K562 (cell line): ENCODE results near the gene EFCAB5. TPM values are rescaled to one million over a fixed set of nuclear protein-coding genes. Genes with fewer than 3 reads are reported as not detected.

Source experiments
- ATAC-seq: fragments of 200-7000 bp; cut with Tn5 transposase; 3 replicates; pipeline ENCODE4 v1.9.1; 2020; ENCODE audit warnings: moderate library complexity
- BruUV-seq: library from RNA; stranded (reverse); fragments of 400-500 nt; replicated peaks from 2 replicates; lab custom pipeline; 2021; lab: Mats Ljungman, UMichigan
- CTCF ChIA-PET: fragments of 300-600 bp; formaldehyde crosslinking; extraction: SDS; loops from one replicate; lab custom pipeline; 2021; ENCODE audit warnings: low intra/inter-chr PET ratio; lab: Yijun Ruan, JAX
- POLR2A ChIA-PET: fragments of 300-600, 350-650 bp; sonication (Branson Sonifier 250); formaldehyde crosslinking; extraction: SDS; loops from one replicate; lab custom pipeline; 2021; ENCODE audit warnings: antibody characterized with exemption, inconsistent platforms; lab: Yijun Ruan, JAX
- DNase-seq, 4 experiments: peaks; one replicate each; pipeline versions ENCODE4 v3.0.0 to v3.0.0-alpha.2; 2011 to 2018; ENCODE audit warnings: low spot score in 3 of 4, mixed read lengths in 3 of 4; ENCODE audit errors: extremely low read depth in 1 of 4
- FAIRE-seq: peaks from 2 replicates; lab custom pipeline; 2011; peaks lifted over from hg19 to GRCh38; lab: Jason Lieb, UNC
- H2AFZ ChIP-seq: 2 replicates; pipeline ENCODE4 v1.6.0; 2011; ENCODE audit warnings: low read depth, low read length, control low read depth, inconsistent platforms
- H3K27ac ChIP-seq: fragments of 200-600 bp; 3 replicates; pipeline ENCODE4 v1.8.0; 2011; ENCODE audit warnings: low read depth, mild to moderate bottlenecking, control low read depth, inconsistent platforms, low read length, moderate library complexity, mixed read lengths; ENCODE audit errors: extremely low read depth
- H3K27me3 ChIP-seq, 2 experiments: fragments of 300-600 bp in 1 of 2; 2 replicates in 1 of 2; 3 replicates in 1 of 2; pipeline versions ENCODE4 v1.6.0 to v1.8.0; 2011; ENCODE audit warnings: inconsistent platforms in 2 of 2, low read length in 2 of 2, mild to moderate bottlenecking in 1 of 2, mixed read lengths in 1 of 2, moderate library complexity in 1 of 2; ENCODE audit not compliant: control insufficient read depth in 2 of 2, insufficient read depth in 2 of 2
- H3K36me3 ChIP-seq: fragments of 300-600 bp; 3 replicates; pipeline ENCODE4 v1.8.0; 2011; ENCODE audit warnings: mild to moderate bottlenecking, low read length, inconsistent platforms; ENCODE audit not compliant: control insufficient read depth, insufficient read depth
- H3K4me1 ChIP-seq, 2 experiments: fragments of 200-600 bp in 1 of 2; replicated peaks in 1 of 2; 2 replicates in 1 of 2; 3 replicates in 1 of 2; pipeline versions ENCODE4 v1.5.1 to v1.8.0; 2011; ENCODE audit warnings: inconsistent platforms in 2 of 2, low read length in 2 of 2, mild to moderate bottlenecking in 1 of 2, mixed read lengths in 1 of 2, moderate library complexity in 1 of 2; ENCODE audit not compliant: control insufficient read depth in 2 of 2, insufficient read depth in 2 of 2
- H3K4me2 ChIP-seq: 2 replicates; pipeline ENCODE4 v1.6.1; 2011; ENCODE audit warnings: low read length, control low read depth, inconsistent platforms, mixed read lengths; ENCODE audit not compliant: insufficient read depth
- H3K4me3 ChIP-seq: fragments of 200-600 bp; sonication (generic), shearing (Covaris generic); 2 replicates; pipeline ENCODE4 v1.5.1; 2016; ENCODE audit warnings: control low read depth, inconsistent platforms
- H3K79me2 ChIP-seq: fragments of 200-600 bp; 3 replicates; pipeline ENCODE4 v1.8.0; 2011; ENCODE audit warnings: low read length, inconsistent platforms; ENCODE audit not compliant: control insufficient read depth, insufficient read depth
- H3K9ac ChIP-seq, 2 experiments: 2 replicates each; pipeline versions ENCODE4 v1.6.0 to v1.6.1; 2011; ENCODE audit warnings: low read depth in 2 of 2, low read length in 2 of 2, control low read depth in 1 of 2, inconsistent platforms in 1 of 2, mild to moderate bottlenecking in 1 of 2, mixed read lengths in 1 of 2; ENCODE audit not compliant: insufficient read depth in 1 of 2
- H3K9me1 ChIP-seq: one replicate; pipeline ENCODE4 v1.6.0; 2011; ENCODE audit warnings: inconsistent platforms, mild to moderate bottlenecking, low read length, moderate library complexity; ENCODE audit not compliant: control insufficient read depth, insufficient read depth
- H3K9me3 ChIP-seq: replicated peaks from 2 replicates; pipeline ENCODE4 v1.5.1; 2011; ENCODE audit warnings: low read depth, low read length, inconsistent platforms; ENCODE audit not compliant: control insufficient read depth, insufficient read depth
- H4K20me1 ChIP-seq: replicated peaks from 2 replicates; pipeline ENCODE4 v1.6.1; 2011; ENCODE audit warnings: low read length, inconsistent platforms, mixed read lengths; ENCODE audit not compliant: control insufficient read depth, insufficient read depth
- CEBPB ChIP-seq: fragments of 450-650 bp; IDR thresholded peaks from 2 replicates; pipeline ENCODE4 v1.6.1; 2016; ENCODE audit warnings: missing genetic modification characterization, missing compliant biosample characterization
- E2F4 ChIP-seq: sonication (generic); formaldehyde crosslinking; IDR thresholded peaks from 2 replicates; pipeline ENCODE4 v1.8.0; 2022; ENCODE audit warnings: mild to moderate bottlenecking, low read depth, missing genetic modification reagents
- FOSL1 ChIP-seq: fragments of 200-800 bp; sonication (Bioruptor generic); conservative IDR thresholded peaks from 2 replicates; pipeline ENCODE4 v1.6.1; 2016; ENCODE audit warnings: missing genetic modification characterization, missing compliant biosample characterization
- FOXO4 ChIP-seq: fragments of 450-650 bp; formaldehyde crosslinking; IDR thresholded peaks from 2 replicates; pipeline ENCODE4 v1.4.0; 2020; ENCODE audit warnings: mild to moderate bottlenecking, moderate library complexity
- GTF3C2 ChIP-seq: IDR thresholded peaks from 3 replicates; pipeline ENCODE4 v1.6.1; 2011; ENCODE audit warnings: borderline replicate concordance, mild to moderate bottlenecking, moderate library complexity; ENCODE audit not compliant: insufficient read length; ENCODE audit errors: extremely low read depth
- HNRNPUL1 ChIP-seq: fragments of 200-400 bp; formaldehyde crosslinking; IDR thresholded peaks from 2 replicates; pipeline ENCODE4 v1.6.1; 2017; ENCODE audit warnings: low read length
- KAT2B ChIP-seq: IDR thresholded peaks from one replicate; pipeline ENCODE4 v1.6.1; 2012; ENCODE audit warnings: low read depth, mild to moderate bottlenecking, control low read depth, inconsistent platforms, low read length, moderate library complexity
- KLF10 ChIP-seq: fragments of 250-450 bp; sonication (Bioruptor Pico); IDR thresholded peaks from 2 replicates; pipeline ENCODE4 v1.6.1; 2021; ENCODE audit warnings: matching md5 sums
- MTA3 ChIP-seq: fragments of 450-650 bp; formaldehyde crosslinking; IDR thresholded peaks from 2 replicates; pipeline ENCODE4 v1.6.1; 2017; ENCODE audit warnings: mild to moderate bottlenecking, borderline replicate concordance
- NFYB ChIP-seq: IDR thresholded peaks from 2 replicates; pipeline ENCODE4 v1.6.1; 2011; ENCODE audit warnings: mild to moderate bottlenecking, moderate library complexity; ENCODE audit not compliant: insufficient read length; ENCODE audit errors: extremely low read depth
- SMARCA4 ChIP-seq: fragments of 450-650 bp; IDR thresholded peaks from 2 replicates; pipeline ENCODE4 v1.6.1; 2016
- TRIM24 ChIP-seq, 2 experiments: fragments of 450-650 bp; IDR thresholded peaks; 2 replicates each; pipeline ENCODE4 v1.6.1; 2016
- TRIM25 ChIP-seq: fragments of 450-650 bp; IDR thresholded peaks from 2 replicates; pipeline ENCODE4 v1.7.0; 2016; ENCODE audit warnings: borderline replicate concordance
- ZNF224 ChIP-seq: sonication (generic); formaldehyde crosslinking; IDR thresholded peaks from 2 replicates; pipeline ENCODE4 v1.8.0; 2022; ENCODE audit warnings: mild to moderate bottlenecking, missing genetic modification reagents
- ZNF57 ChIP-seq: fragments of 450-650 bp; formaldehyde crosslinking; IDR thresholded peaks from 2 replicates; pipeline ENCODE4 v1.4.0; 2020; ENCODE audit warnings: mild to moderate bottlenecking, moderate library complexity
- ZZZ3 ChIP-seq: fragments of 450-650 bp; IDR thresholded peaks from 2 replicates; pipeline ENCODE4 v1.6.1; 2016; ENCODE audit warnings: antibody characterized with exemption, mild to moderate bottlenecking, moderate library complexity
- in situ Hi-C: fragments of 300-500 bp; cut with MboI; formaldehyde crosslinking; loops from 4 replicates; pipeline ENCODE4 v1.15.0; 2018; ENCODE audit warnings: inconsistent platforms, mixed read lengths
- intact Hi-C: fragments of 100-400 bp; cut with micrococcal nuclease; formaldehyde crosslinking; loops from 2 replicates; pipeline ENCODE4 v1.14.2; 2022
- polyA plus RNA-seq, 8 experiments: library from polyadenylated mRNA; depleted of rRNA in 4 of 8; stranded (reverse) in 5 of 8; unstranded in 3 of 8; fragments of >200 nt; fragmentation: Nextera tagmentation in 2 of 8; fragmentation: Illumina TruSeq in 1 of 8; extraction: Ambion mirVana in 2 of 8; extraction: Trizol in 1 of 8; gene quantifications; 2 replicates each; pipeline versions ENCODE4 v1.2.1 to v1.2.3, GENCODE V29; 2011 to 2014; ENCODE audit warnings: inconsistent platforms in 1 of 8, missing spikeins in 1 of 8
- total RNA-seq, 7 experiments: library from RNA; depleted of rRNA in 6 of 7; stranded (reverse); fragments of >200 nt in 6 of 7; fragmentation: Illumina TruSeq in 2 of 7; extraction: Trizol in 2 of 7; gene quantifications; 2 replicates each; pipeline versions ENCODE4 v1.2.1 to v1.2.3, GENCODE V29; 2011 to 2021; ENCODE audit warnings: low replicate concordance in 1 of 7

The EFCAB5 gene
- total and polyA plus RNA-seq, 9 of the 15 experiments (the other 6 are each of a cell fraction or from before 2014, with no cell fraction given): 0.06 to 0.11 TPM; not detected in 7

GRCh38 chr17:30092886-30093285, 151.5 kb downstream of the EFCAB5 start:
- no peak overlapping the region for H2AFZ ChIP-seq
- no peak overlapping the region for H3K4me3 ChIP-seq
- H3K9me3 ChIP-seq: no peaks in the 10 kb centered on the region
- no peak overlapping the region for H3K4me2 ChIP-seq
- CTCF ChIA-PET: interaction anchor here (0.8 to 2.0 kb wide), 5 partner anchors 65 to 453 kb away, joined by 5 to 19 read pairs (median 6); no protein-coding TSS in a partner anchor
- H3K36me3 ChIP-seq: no peaks in the 10 kb centered on the region
- in situ Hi-C loops: no loop called here
- POLR2A ChIA-PET: interaction anchor here (1.0 to 1.4 kb wide), 3 partner anchors 12 to 475 kb away, joined by 3 to 4 read pairs (median 4); partner anchors contain the start of gene NSRP1
- H3K27me3 ChIP-seq: peaks cover 15 to 20% of the 10 kb centered on the region in 2 experiments
- no peaks in the 10 kb centered on the region for H3K79me2 ChIP-seq
- H3K4me1 ChIP-seq: peaks cover 0 to 9% of the 10 kb centered on the region in 2 experiments; a peak in 3 of 5 replicates
- H4K20me1 ChIP-seq: no peaks in the 10 kb centered on the region
- intact Hi-C loops: loop anchor here (1.0 to 5.0 kb wide), 3 partner anchors 67 to 454 kb away; no protein-coding TSS in a partner anchor
- BruUV-seq: no TSS peak
- FAIRE-seq (no peak), ATAC-seq (no peak), DNase-seq (no peak)
- no peaks in the 10 kb centered on the region for H3K9me1 ChIP-seq
- no peak overlapping the region for H3K27ac ChIP-seq
- no peak overlapping the region for H3K9ac ChIP-seq
- TF ChIP-seq SMARCA4: no peak
- TF ChIP-seq TRIM24 (IDR thresholded peaks at IDR 0.05): peak; percentile 56 to 79; a peak in 2 of 4 replicates
- no peak for TF ChIP-seq ZZZ3
- no peak for TF ChIP-seq FOSL1 (tag)
- TF ChIP-seq E2F4 (CRISPR knock-in tag): no peak
- TF ChIP-seq CEBPB (tag): peak; percentile 68
- no peak for TF ChIP-seq MTA3
- TF ChIP-seq HNRNPUL1: no peak
- no peak for TF ChIP-seq FOXO4
- TF ChIP-seq ZNF57: no peak
- no peak for TF ChIP-seq KAT2B
- TF ChIP-seq ZNF224 (CRISPR knock-in tag): no peak
- no peak for TF ChIP-seq KLF10
- no peak for TF ChIP-seq GTF3C2
- no peak for TF ChIP-seq NFYB
- no peak for TF ChIP-seq TRIM25
